ENCODE results near the gene HOXA3.

HOXA3 gene

GRCh38 chr7:27153526-27153925 is 1.1 kb upstream of the HOXA3 start:
- H3K4me3 ChIP-seq (ENCODE audit: low read depth, low read length) = no peak overlapping the region
- ChIA-PET POLR2A (no interaction called here), CTCF (interaction anchor here (0.5 to 4.9 kb wide), 5 partner anchors 8 to 466 kb away, joined by 3 to 38 read pairs (median 6); partner anchors contain the start of gene HOXA5)
- TF ChIP-seq CTCF (IDR thresholded peaks at IDR 0.05; ENCODE audit: insufficient read depth, low read length, missing control alignments) = no peak
- no peak for DNase-seq (ENCODE audit: low read depth, low spot score)

- TF ChIP-seq CTCF (IDR thresholded peaks at IDR 0.05; ENCODE audit: insufficient read depth, low read length, missing control alignments) = no peak
- ChIA-PET CTCF (interaction anchor here (1.0 to 4.9 kb wide), 8 partner anchors 9 to 466 kb away, joined by 3 to 38 read pairs (median 5); partner anchors contain the start of genes HOXA5 and HOXA9), POLR2A (no interaction called here)
- peak overlapping the region; percentile 72 for H3K4me3 ChIP-seq (ENCODE audit: low read depth, low read length)
- DNase-seq (ENCODE audit: low read depth, low spot score) = no peak
Observed at GRCh38 chr7:27152816-27153442, 546 bp upstream of the HOXA3 start.

GRCh38 chr7:27151341-27151930 is 947 bp downstream of the HOXA3 start:
- H3K4me3 ChIP-seq (ENCODE audit: low read depth, low read length) = peak overlapping the region; percentile 72
- ChIA-PET CTCF (interaction anchor here (0.7 to 4.7 kb wide), 20 partner anchors 7 to 1255 kb away, joined by 3 to 52 read pairs (median 4); partner anchors contain the start of genes HOXA4 and HOXA7), POLR2A (interaction anchor here (0.9 to 1.7 kb wide), 4 partner anchors 7 to 21 kb away, joined by 3 to 6 read pairs (median 5); partner anchors contain the start of gene HOXA4)
- TF ChIP-seq CTCF (IDR thresholded peaks at IDR 0.05; ENCODE audit: insufficient read depth, low read length, missing control alignments) = peak; percentile 25
- no peak for DNase-seq (ENCODE audit: low read depth, low spot score)

- DNase-seq (ENCODE audit: low read depth, low spot score) = no peak
- ChIA-PET POLR2A (interaction anchor here (0.9 to 1.7 kb wide), 4 partner anchors 8 to 20 kb away, joined by 3 to 6 read pairs (median 4); partner anchors contain the start of gene HOXA4), CTCF (interaction anchor here (0.7 to 4.7 kb wide), 23 partner anchors 7 to 1304 kb away, joined by 3 to 52 read pairs (median 4); partner anchors contain the start of genes HOXA4 and HOXA7)
- H3K4me3 ChIP-seq (ENCODE audit: low read depth, low read length) = peak overlapping the region; percentile 72
- TF ChIP-seq CTCF (IDR thresholded peaks at IDR 0.05; ENCODE audit: insufficient read depth, low read length, missing control alignments) = peak; percentile 91
Observed at GRCh38 chr7:27150568-27151340, 1.6 kb downstream of the HOXA3 start.

GRCh38 chr7:27149842-27150567 is 2.4 kb downstream of the HOXA3 start:
- ChIA-PET CTCF (interaction anchor here (0.6 to 4.7 kb wide), 24 partner anchors 8 to 1304 kb away, joined by 3 to 52 read pairs (median 4); partner anchors contain the start of genes HOXA4 and HOXA7), POLR2A (interaction anchor here (0.9 to 1.7 kb wide), 4 partner anchors 9 to 19 kb away, joined by 3 to 6 read pairs (median 4); partner anchors contain the start of gene HOXA4)
- no peak for TF ChIP-seq CTCF (IDR thresholded peaks at IDR 0.05; ENCODE audit: insufficient read depth, low read length, missing control alignments)
- H3K4me3 ChIP-seq (ENCODE audit: low read depth, low read length) = peak overlapping the region; percentile 72
- DNase-seq (ENCODE audit: low read depth, low spot score) = no peak

Data from AG04449 (cell line).